Transverse colon (tissue), 3 donors: ENCODE measurements around the gene TBC1D19.

Experiments used
- EP300 ChIP-seq: sonication (generic); formaldehyde crosslinking; IDR thresholded peaks from one replicate; pipeline ENCODE4 v1.6.1; 2017; ENCODE audit warnings: antibody characterized with exemption, low read depth
- TF ChIP-seq, protein P1 (sequence below), 5 experiments: fragments of 200-600 bp in 3 of 5; fragments of 450-650 bp in 2 of 5; sonication (generic) in 3 of 5; IDR thresholded peaks; 1 replicate in 2 of 5; 2 replicates in 3 of 5; pipeline ENCODE4 v1.5.1; 2016 to 2017; ENCODE audit warnings: antibody characterized with exemption in 5 of 5, inconsistent platforms in 3 of 5, mild to moderate bottlenecking in 2 of 5, moderate library complexity in 1 of 5

DNA sequence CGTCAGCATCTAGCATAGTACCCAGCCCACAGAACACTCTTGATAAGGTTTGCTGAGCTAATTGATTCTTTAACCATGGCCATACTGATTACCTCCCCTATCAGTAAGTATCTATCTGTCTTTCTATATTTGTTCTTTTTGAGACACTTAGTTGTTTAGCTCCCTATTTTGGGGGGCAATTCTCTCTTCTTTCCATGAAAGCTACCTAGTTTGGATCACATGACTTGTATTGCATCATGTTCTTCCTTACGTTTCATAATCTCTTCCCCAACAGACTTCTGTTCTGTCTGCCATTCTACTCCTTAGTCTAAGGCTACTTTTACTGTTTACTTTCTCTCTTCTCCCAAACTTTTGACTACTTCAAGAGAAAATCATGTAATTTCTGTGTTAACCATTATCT is 39.0 kb downstream of the TBC1D19 start:
- no peak for TF ChIP-seq EP300
- TF ChIP-seq, protein P1, sequence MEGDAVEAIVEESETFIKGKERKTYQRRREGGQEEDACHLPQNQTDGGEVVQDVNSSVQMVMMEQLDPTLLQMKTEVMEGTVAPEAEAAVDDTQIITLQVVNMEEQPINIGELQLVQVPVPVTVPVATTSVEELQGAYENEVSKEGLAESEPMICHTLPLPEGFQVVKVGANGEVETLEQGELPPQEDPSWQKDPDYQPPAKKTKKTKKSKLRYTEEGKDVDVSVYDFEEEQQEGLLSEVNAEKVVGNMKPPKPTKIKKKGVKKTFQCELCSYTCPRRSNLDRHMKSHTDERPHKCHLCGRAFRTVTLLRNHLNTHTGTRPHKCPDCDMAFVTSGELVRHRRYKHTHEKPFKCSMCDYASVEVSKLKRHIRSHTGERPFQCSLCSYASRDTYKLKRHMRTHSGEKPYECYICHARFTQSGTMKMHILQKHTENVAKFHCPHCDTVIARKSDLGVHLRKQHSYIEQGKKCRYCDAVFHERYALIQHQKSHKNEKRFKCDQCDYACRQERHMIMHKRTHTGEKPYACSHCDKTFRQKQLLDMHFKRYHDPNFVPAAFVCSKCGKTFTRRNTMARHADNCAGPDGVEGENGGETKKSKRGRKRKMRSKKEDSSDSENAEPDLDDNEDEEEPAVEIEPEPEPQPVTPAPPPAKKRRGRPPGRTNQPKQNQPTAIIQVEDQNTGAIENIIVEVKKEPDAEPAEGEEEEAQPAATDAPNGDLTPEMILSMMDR (IDR thresholded peaks at IDR 0.05), result no peak
